GM21390 (cell line): ENCODE results near the gene TECR.
"Not testable (repeated sequence)": the region's sequence is repeated elsewhere in the genome, so short reads cannot be mapped to it uniquely, and the experiment has no call there.

ENCODE experiments used
- ATAC-seq: cut with Tn5 transposase; IDR thresholded peaks from one replicate; pipeline ENCODE4 v1.9.1; 2021; ENCODE audit not compliant: unreplicated experiment

The TECR gene

GRCh38 chr19:14533450-14533849 is 4.1 kb downstream of the TECR start:
- no peak for ATAC-seq

- ATAC-seq, result no peak
Observed at GRCh38 chr19:14536926-14537692, 7.7 kb downstream of the TECR start.

- no peak for ATAC-seq
Observed at GRCh38 chr19:14540741-14541525, 11.5 kb downstream of the TECR start.

- not testable (repeated sequence) for ATAC-seq
Observed at GRCh38 chr19:14541979-14542378, 12.6 kb downstream of the TECR start.

- ATAC-seq, result no peak
Observed at GRCh38 chr19:14542711-14543328, 13.4 kb downstream of the TECR start.

- no peak for ATAC-seq
Observed at GRCh38 chr19:14544047-14544446, 14.7 kb downstream of the TECR start.

- ATAC-seq, result no peak
Observed at GRCh38 chr19:14544977-14545715, 15.8 kb downstream of the TECR start.

- ATAC-seq, result no peak
Observed at GRCh38 chr19:14545716-14546082, 16.3 kb downstream of the TECR start.

- ATAC-seq, result no peak
Observed at GRCh38 chr19:14550201-14550754, 20.9 kb downstream of the TECR start.

GRCh38 chr19:14551134-14552005 is 22.0 kb downstream of the TECR start:
- ATAC-seq, result not testable (repeated sequence)

GRCh38 chr19:14552006-14552360 is 22.6 kb downstream of the TECR start:
- not testable (repeated sequence) for ATAC-seq

- ATAC-seq, result no peak
Observed at GRCh38 chr19:14553042-14553938, 23.9 kb downstream of the TECR start.

- ATAC-seq, result no peak
Observed at GRCh38 chr19:14553939-14554243, 24.5 kb downstream of the TECR start.

- ATAC-seq, result no peak
Observed at GRCh38 chr19:14554382-14554812, 25.0 kb downstream of the TECR start.

- ATAC-seq, result no peak
Observed at GRCh38 chr19:14555918-14556661, 26.7 kb downstream of the TECR start.

- ATAC-seq, result no peak
Observed at GRCh38 chr19:14556662-14557188, 27.3 kb downstream of the TECR start.

GRCh38 chr19:14558370-14559066 is 29.1 kb downstream of the TECR start:
- ATAC-seq, result no peak
